Tibial nerve (tissue), 4 donors: ENCODE data around the gene SVIL. TPM values are rescaled to one million over a fixed set of nuclear protein-coding genes. Genes with fewer than 3 reads are reported as not detected.
A peak's percentile ranks its signal among the peaks of the same experiment; 100 is the strongest.
"Not testable (repeated sequence)": the region's sequence is repeated elsewhere in the genome, so short reads cannot be mapped to it uniquely, and the experiment has no call there.

Experiments
- DNase-seq, 2 donors: peaks; one replicate each; pipeline ENCODE4 v3.0.0-alpha.2; 2019; ENCODE audit warnings: low spot score in 2 of 2
- H3K27ac ChIP-seq, 4 donors: fragments of 200-600 bp; sonication (generic) in 3 of 4; one replicate each; pipeline ENCODE4 v1.5.1; 2017 to 2019; ENCODE audit warnings: mild to moderate bottlenecking in 1 of 4
- H3K27me3 ChIP-seq, 2 donors: fragments of 200-600 bp; sonication (generic) in 1 of 2; one replicate each; pipeline versions ENCODE4 v1.5.1 to v1.6.0; 2017 to 2019
- H3K36me3 ChIP-seq, 3 donors: fragments of 200-600 bp; sonication (generic); one replicate each; pipeline ENCODE4 v1.5.1; 2018 to 2019
- H3K4me1 ChIP-seq, 4 donors: fragments of 200-600 bp; sonication (generic) in 3 of 4; one replicate each; pipeline ENCODE4 v1.5.1; 2017 to 2019
- H3K4me3 ChIP-seq, 4 donors: fragments of 200-600 bp; sonication (generic) in 3 of 4; one replicate each; pipeline ENCODE4 v1.5.1; 2017 to 2019; ENCODE audit warnings: mild to moderate bottlenecking in 1 of 4, moderate library complexity in 1 of 4
- H3K9me3 ChIP-seq, 4 donors: fragments of 200-600 bp; sonication (generic) in 3 of 4; one replicate each; pipeline ENCODE4 v1.5.1; 2017 to 2019
- EP300 ChIP-seq, 2 donors: sonication (generic); formaldehyde crosslinking; IDR thresholded peaks; one replicate each; pipeline ENCODE4 v1.6.1; 2017; ENCODE audit warnings: antibody characterized with exemption in 2 of 2, mild to moderate bottlenecking in 1 of 2
- POLR2A ChIP-seq, 2 donors: fragments of 450-650 bp; IDR thresholded peaks; one replicate each; pipeline ENCODE4 v1.6.1; 2017; ENCODE audit warnings: antibody characterized with exemption in 2 of 2, mild to moderate bottlenecking in 2 of 2, moderate library complexity in 2 of 2
- WGBS, 2 donors: methylation state at CpG; one replicate each; pipeline ENCODE4 v1.1.5; 2018; 5-methylcytosine and 5-hydroxymethylcytosine counted together
- total RNA-seq, 4 donors: library from RNA; depleted of rRNA; stranded (reverse); fragments of >200 nt; gene quantifications; one replicate each; pipeline ENCODE4 v1.1.0, GENCODE V29; 2016
- TF ChIP-seq, protein P1 (sequence below), 5 experiments: fragments of 200-600 bp in 3 of 5; fragments of 450-650 bp in 2 of 5; sonication (generic) in 3 of 5; IDR thresholded peaks; one replicate each; pipeline ENCODE4 v1.5.1; 2016 to 2019; ENCODE audit warnings: antibody characterized with exemption in 5 of 5, mild to moderate bottlenecking in 3 of 5, moderate library complexity in 2 of 5

SVIL gene
- total RNA-seq, 4 donors from 2014 or later: 23.6 to 32.0 (median 26.0) TPM

DNA sequence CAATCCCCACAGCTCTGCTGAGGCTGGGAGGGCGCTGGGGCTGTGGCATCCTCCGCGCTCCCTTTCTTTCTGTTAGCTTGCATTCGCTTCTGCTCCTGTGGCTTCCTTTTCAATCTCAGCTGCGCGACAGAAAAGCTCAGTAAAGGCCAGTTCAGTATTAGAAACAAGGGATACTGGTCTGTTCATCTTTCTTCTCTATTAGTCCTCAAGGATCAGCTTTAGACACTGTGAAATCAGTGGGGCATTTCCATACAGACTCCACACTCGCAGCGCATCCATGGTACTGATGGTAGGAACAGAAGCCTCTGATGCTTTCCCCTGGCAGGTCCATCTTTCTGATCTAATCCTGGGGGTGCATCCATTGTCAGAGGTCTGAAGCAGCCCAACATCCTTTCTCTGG is 182.2 kb downstream of the SVIL start:
- DNase-seq: no peak
- Histone ChIP-seq H3K27me3 (no peaks in the 10 kb centered on the region), H3K4me1 (peaks cover 0 to 16% (median 0%) of the 10 kb centered on the region in 4 donors), H3K36me3 (peaks cover 0 to 32% (median 0%) of the 10 kb centered on the region in 3 donors), H3K4me3 (no peak overlapping the region), H3K9me3 (no peaks in the 10 kb centered on the region), H3K27ac (no peak overlapping the region)
- TF ChIP-seq POLR2A (IDR thresholded peaks at IDR 0.05): no peak
- TF ChIP-seq, protein P1, sequence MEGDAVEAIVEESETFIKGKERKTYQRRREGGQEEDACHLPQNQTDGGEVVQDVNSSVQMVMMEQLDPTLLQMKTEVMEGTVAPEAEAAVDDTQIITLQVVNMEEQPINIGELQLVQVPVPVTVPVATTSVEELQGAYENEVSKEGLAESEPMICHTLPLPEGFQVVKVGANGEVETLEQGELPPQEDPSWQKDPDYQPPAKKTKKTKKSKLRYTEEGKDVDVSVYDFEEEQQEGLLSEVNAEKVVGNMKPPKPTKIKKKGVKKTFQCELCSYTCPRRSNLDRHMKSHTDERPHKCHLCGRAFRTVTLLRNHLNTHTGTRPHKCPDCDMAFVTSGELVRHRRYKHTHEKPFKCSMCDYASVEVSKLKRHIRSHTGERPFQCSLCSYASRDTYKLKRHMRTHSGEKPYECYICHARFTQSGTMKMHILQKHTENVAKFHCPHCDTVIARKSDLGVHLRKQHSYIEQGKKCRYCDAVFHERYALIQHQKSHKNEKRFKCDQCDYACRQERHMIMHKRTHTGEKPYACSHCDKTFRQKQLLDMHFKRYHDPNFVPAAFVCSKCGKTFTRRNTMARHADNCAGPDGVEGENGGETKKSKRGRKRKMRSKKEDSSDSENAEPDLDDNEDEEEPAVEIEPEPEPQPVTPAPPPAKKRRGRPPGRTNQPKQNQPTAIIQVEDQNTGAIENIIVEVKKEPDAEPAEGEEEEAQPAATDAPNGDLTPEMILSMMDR (IDR thresholded peaks at IDR 0.05): no peak
- TF ChIP-seq EP300 (IDR thresholded peaks at IDR 0.05): no peak
- 89 to 92% methylated on average over 8 of the region's 8 CpGs for WGBS, 2 donors

DNA sequence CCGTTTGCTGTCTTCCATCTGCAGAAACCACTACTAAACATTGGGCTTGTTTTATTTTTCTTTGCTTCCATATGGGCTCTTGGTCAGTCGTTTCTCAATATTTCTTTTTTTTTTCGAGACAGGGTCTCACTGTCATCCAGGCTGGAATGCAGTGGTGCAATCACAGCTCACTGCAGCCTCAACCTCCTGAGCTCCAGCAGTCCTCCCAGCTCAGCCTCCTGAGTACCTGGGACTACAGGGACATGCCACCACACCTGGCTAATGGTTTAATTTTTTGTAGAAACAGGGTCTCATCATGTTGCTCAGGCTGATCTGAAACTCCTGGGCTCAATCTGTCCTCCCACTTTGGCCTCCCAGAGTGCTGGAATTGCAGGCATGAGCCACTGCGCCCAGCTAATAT is 182.8 kb downstream of the SVIL start:
- peaks cover 0 to 16% (median 0%) of the 10 kb centered on the region in 4 donors for H3K4me1 ChIP-seq
- 59 to 66% methylated on average over 4 of the region's 4 CpGs for WGBS, 2 donors
- H3K4me3 ChIP-seq: no peak overlapping the region
- no peaks in the 10 kb centered on the region for H3K27me3 ChIP-seq
- peaks cover 0 to 32% (median 0%) of the 10 kb centered on the region in 3 donors for H3K36me3 ChIP-seq
- H3K9me3 ChIP-seq: no peaks in the 10 kb centered on the region
- no peak overlapping the region for H3K27ac ChIP-seq
- DNase-seq: no peak
- no peak for TF ChIP-seq EP300 (IDR thresholded peaks at IDR 0.05)
- TF ChIP-seq, protein P1 (IDR thresholded peaks at IDR 0.05): no peak
- TF ChIP-seq POLR2A (IDR thresholded peaks at IDR 0.05): no peak

DNA sequence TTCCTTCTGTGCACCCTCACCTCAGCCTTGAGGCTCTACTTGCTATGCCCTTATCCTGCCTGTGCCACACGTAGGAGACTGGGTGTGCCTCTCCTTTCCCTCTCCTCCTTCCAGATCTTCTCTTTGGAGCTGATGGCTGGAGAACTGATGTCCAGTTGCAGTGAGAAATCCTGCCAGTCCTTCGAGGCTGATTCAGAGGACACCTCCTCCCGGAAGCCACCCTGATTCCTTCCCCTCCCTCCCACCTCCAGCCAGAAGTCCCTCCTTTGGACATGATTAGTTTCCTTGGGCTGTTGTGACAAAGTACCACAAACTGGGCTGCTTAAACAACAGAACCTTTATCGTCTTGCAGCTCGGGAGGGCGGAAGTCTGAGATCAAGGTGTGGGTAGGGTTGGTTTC is 184.4 kb downstream of the SVIL start:
- H3K4me1 ChIP-seq: peaks cover 0 to 27% (median 0%) of the 10 kb centered on the region in 4 donors
- 91 to 92% methylated on average over 6 of the region's 6 CpGs for WGBS, 2 donors
- TF ChIP-seq EP300 (IDR thresholded peaks at IDR 0.05) (no peak), POLR2A (IDR thresholded peaks at IDR 0.05) (no peak)
- TF ChIP-seq, protein P1 (IDR thresholded peaks at IDR 0.05): no peak
- H3K9me3 ChIP-seq: no peaks in the 10 kb centered on the region
- H3K27ac ChIP-seq: no peak overlapping the region
- DNase-seq: no peak
- no peaks in the 10 kb centered on the region for H3K27me3 ChIP-seq
- H3K36me3 ChIP-seq: peaks cover 0 to 18% (median 0%) of the 10 kb centered on the region in 3 donors
- H3K4me3 ChIP-seq: no peak overlapping the region

DNA sequence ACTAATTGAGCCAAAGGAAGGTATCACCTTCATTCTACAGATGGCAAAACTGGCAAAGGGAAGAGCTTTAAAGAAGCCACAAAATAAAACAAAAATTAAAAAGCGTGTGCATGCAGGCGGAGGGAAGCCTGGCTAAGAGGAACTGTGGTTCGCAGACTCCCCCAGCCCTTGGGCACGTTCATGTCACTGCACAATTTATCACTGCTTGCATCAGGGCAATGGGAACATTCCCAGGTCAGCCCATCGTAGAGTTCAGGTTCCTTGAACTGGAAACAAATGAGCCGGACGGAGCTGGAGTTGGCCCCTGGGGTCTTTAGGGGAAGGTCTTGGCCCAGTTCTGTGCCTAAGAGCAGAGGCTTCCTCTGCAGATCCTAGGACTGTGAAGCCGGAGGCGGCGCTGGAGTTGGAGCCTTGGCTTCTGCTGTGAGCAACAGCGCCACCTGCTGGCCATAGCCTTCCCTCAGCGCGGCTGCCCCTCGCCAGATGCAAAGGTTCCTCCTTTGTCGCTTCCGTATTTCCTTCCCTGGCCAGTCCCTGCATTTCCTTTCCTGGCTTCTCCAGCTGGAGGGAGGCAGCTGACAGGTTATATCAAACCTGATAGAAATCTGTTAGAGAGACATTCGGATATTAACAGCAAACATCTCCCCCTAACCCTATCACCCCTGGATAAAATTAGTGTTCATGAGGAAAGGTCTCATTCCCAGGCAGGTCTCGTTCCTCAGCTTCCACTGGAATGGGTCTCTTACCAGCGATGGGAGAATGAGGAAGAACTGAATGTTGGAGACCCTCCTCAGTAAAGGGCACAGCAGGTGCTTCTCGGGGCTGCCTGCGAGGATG is 185.8 kb downstream of the SVIL start:
- H3K9me3 ChIP-seq, H3K27me3 ChIP-seq, H3K4me3 ChIP-seq, H3K36me3 ChIP-seq, H3K27ac ChIP-seq: not testable (repeated sequence)
- H3K4me1 ChIP-seq: peaks cover 0 to 28% (median 0%) of the 10 kb centered on the region in 4 donors
- TF ChIP-seq, protein P1 (IDR thresholded peaks at IDR 0.05): peak; percentile 71 to 93 (median 77)
- DNase-seq: peak; percentile 76 to 88
- 33 to 34% methylated on average over 21 of the region's 21 CpGs for WGBS, 2 donors

DNA sequence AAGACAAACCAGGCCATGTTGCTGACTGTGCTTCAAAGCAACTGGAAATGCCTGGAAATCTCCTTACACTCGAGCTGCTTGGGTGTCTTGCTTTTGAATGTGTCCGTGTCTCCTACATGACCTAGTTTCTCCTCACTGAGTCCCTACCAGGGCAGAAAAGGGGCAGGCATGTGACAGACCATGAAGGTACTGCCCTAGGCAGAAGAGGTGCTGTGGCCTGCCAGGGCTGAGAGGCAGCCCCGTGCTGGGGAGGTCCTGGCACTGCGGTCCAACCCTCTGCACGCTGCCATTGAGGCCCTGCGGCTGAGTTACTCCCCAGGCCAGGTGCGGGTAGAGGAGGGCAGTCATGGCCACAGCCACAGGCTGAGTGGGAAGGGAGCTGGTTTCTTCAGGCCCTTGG is 186.6 kb downstream of the SVIL start:
- WGBS, 2 donors: 83 to 88% methylated on average over 7 of the region's 7 CpGs
- no peak overlapping the region for H3K27ac ChIP-seq
- TF ChIP-seq, protein P1 (IDR thresholded peaks at IDR 0.05): no peak
- TF ChIP-seq EP300 (IDR thresholded peaks at IDR 0.05) (no peak), POLR2A (IDR thresholded peaks at IDR 0.05) (no peak)
- DNase-seq: no peak
- H3K27me3 ChIP-seq: no peaks in the 10 kb centered on the region
- H3K4me1 ChIP-seq: peaks cover 0 to 28% (median 0%) of the 10 kb centered on the region in 4 donors
- no peaks in the 10 kb centered on the region for H3K9me3 ChIP-seq
- H3K4me3 ChIP-seq: no peak overlapping the region
- H3K36me3 ChIP-seq: peaks cover 0 to 7% (median 0%) of the 10 kb centered on the region in 3 donors
